ENCODE measurements around the gene PWWP2B.
A peak's percentile ranks its signal among the peaks of the same experiment; 100 is the strongest.
"Not testable (repeated sequence)": the region's sequence is repeated elsewhere in the genome, so short reads cannot be mapped to it uniquely, and the experiment has no call there.

The PWWP2B gene

DNA sequence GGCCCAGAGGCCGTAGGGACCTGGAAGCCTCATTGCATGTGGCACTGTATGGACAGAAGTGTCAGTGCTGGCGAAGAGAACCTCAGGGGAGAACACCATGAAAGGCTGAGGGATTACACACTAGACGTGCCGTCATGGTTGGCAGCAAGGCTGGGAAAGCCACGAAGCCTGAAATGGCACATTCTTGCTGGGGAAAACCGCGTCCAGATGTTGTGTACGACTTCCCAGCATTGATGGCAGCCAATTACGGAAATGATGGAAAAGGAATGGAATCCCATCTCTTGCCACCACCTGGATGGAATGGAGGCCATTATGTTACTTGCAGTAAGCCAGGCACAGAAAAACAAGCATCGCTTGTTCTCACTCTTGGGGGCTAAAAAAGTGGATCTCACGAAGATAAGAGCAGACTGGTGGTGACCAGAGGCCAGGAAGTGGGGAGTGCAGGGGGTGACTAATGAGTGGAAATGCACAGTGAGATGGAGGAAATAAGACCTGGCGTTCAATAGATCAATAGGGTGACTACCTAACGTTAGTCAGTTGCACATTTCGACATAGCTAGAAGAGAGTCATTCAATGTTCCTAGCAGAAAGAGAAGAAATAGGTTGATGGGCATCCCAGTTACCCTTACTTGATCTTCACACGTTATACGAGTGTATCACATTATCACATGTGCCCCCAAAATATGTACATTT, 14.6 kb upstream of the PWWP2B start:
- no peak for DNase-seq

DNA sequence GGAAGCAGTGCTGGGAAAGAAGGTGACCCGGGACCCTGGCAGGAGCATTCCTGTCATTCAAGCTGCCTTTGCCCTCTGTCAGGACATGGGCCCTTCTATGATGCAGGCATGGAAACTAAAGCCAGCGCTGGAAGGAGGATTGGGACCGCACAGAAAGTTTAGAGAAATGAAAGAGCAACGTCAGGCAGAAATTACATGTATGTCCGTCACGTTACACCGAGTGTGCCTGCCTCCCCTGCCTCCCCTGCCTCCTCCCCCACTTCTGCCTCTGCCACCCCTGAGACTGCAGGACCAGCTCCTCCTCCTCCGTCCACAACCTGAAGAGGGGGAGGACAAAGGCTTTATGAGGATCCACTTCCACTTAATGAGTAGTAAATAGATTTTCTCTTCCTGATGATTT, 13.9 kb upstream of the PWWP2B start:
- no peak for DNase-seq

DNA sequence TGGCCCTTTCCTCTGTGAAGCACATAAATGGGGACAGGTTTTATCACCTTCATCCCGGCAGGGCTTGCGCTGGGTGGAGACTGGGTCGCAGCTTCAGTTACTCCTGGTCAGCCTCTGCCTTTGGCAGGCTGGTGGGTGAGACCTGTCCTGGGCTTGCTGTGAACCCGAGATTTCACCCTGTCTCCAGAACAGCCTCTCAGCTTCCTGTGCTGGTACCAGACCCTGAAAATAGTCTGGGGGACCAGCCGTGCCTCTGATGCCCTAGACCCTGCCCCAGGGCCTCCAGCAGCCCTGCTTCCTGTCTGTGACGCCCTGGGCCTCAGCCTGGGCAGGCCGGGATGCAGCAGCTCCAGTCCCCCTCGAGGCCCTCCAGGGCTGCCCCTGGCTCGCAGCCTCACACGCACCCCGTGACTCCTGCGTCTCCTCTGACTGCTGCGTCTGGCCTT, 13.2 kb upstream of the PWWP2B start:
- DNase-seq, result no peak

DNA sequence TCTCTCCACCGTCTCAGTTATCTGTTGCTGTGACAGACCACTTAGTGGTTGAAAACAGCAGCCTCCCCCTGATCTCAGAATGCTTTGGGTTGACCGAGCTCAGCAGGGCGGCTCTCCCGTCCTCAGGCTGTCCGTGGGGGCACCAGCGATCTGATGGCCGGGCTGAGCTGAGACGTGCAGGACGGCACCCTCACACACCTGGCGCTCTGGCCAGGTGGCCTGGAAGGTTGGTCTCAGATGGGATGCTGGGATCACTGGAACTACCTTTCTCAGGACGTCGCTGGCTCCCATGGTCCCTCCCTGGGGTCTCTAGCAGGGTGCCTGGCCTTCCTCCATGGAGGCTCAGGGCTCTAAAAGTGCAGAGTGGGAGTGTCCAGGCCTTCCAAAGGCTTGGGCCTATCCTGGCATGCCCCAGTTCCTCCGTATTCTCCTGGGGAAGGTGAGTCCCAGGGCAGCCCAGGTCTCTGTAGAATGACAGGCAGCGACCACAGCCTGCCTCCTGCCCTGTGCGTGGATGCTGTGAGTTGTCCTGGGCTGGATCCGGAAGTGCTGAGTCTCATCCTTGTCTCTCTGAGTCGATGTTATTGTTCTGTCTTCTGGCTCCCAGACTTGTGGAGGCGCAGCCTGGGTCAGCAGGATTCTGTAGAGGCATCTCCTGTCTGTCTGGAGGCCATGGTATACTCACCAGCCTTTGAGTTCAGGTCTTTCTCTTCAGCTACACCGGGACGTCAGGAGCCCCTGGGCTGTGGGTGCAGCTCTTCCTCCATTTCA, 12.2 kb upstream of the PWWP2B start:
- DNase-seq, result no peak

DNA sequence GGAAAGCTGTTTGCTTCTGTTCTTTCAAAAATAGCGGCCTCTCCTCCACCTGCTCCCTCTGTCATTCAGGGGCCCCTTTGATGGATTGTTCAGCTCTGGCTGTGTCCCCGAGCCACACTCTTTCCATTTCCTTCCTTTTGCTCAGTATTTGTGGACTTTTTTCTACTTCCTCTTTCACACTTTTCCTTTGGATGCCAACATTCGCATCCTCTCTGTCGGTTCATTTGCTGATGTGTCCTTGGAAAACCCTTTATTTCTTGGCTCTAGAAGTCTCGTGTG, 11.7 kb upstream of the PWWP2B start:
- DNase-seq, result no peak

DNA sequence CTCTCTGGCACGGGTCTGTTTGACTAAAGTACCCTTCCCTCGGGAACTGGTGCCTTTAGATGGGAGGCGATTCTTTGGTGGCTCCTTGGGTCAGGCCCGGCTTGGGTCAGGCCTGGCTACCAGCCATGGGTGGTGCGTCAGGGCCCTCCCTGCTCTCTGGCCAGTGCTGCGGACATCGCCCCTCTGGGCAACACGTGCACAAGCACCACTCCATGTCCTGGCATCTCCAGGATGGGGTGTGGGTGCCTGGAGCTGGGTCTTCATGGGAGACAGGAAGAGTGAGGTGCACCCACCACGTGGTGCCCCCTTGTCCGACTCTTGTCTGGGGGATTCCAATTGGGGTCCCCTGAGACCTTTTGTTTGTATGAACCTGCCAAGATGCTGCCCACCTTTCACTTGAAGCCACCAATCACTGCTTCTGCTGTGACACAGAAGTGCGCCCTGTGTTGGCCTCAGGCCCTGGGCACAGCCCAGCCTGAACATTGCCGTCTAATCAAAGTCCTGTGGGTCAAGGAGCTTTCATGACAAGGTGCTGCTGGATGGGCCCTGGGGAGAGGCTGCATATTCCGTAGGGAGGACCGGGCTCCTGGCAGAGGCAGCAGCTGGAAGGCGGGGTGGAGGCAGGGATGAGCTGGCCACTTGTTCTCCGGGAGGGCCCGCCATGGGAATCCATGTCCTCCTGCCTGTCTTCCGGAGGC, 11.1 kb upstream of the PWWP2B start:
- no peak for DNase-seq

DNA sequence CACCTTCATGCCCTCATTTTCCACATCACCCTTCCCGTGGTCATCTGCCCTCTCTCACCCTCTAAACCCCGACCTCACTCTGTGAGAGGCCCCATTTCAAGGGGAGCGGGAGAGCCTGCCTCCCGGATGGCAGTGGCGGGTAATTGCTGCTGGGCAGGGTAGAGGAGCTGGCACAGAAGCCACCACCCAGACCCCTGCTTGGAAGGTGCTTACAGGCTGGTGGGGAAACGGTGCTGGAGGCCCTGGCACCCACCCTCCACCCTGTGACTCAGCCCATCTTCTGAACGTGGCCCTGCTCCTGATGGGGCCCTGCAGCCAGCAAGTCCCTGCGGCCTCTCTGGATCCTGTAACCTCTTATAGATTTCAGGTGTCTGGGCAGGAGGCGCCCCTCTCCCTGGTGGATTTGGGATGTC, 10.6 kb upstream of the PWWP2B start:
- no peak for DNase-seq

DNA sequence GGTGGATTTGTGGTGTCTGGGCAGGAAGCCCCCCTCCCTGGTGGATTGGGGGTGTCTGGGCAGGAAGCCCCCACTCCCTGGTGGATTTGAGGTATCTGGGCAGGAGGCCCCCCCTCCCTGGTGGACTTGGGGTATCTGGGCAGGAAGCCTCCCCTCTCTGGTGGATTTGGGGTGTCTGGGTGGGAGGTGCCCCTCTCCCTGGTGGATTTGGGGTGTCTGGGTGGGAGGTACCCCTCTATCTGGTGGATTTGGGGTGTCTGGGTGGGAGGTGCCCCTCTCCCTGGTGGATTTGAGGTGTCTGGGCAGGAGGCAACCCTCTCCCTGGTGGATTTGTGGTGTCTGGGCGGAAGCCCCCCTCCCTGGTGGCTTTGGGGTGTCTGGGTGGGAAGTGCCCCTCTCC, 10.1 kb upstream of the PWWP2B start:
- DNase-seq, result not testable (repeated sequence)

DNA sequence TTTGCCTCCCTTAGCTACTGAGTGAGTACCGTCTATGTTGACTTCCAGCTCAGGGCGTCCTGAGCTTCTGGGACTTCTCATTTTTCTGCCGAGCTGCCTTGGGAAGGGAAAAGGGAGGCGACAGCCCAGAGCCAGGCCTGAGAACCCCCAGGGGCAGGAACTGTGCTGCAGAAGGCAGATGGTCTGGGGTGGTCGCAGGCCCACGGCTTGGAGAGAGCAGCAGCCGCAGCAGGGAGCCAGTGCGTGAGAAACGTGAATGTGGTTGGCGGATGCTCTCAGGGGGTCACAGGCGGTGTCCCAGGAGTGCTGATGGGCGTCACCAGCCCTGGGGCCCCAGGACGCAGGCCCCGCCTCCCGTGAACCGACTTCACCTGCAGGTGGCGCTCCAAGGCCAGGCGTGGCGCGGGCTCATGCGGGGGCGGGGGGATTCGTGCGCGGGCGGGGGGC, 9.2 kb upstream of the PWWP2B start:
- DNase-seq, result peak; percentile 88

DNA sequence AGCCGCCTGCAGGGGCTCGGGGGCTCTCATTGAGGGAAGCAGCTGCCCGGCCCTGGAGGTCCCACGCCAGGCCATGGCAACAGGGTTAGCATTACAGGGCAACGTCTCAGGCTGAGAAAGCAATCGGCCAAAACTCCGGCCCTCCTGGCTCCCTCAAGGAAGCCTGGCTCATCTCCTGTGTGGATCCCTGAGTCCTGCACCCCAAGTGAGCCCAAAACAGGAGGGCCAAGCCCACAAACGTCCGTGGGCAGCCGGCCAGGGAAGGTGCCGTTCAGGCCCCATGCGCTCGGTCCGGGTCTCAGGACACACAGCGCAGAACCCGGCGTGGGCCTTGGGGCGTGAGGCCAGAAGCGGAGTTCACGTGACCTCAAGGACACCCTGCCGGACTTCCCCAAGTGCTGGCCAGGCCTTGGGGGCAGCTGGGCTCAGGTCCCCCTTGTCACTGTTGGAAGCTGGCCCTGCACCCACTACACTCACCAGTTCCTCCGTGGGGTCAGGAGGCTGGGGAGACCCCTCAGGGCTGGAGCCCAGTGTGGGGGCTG, 8.0 kb upstream of the PWWP2B start:
- no peak for DNase-seq

DNA sequence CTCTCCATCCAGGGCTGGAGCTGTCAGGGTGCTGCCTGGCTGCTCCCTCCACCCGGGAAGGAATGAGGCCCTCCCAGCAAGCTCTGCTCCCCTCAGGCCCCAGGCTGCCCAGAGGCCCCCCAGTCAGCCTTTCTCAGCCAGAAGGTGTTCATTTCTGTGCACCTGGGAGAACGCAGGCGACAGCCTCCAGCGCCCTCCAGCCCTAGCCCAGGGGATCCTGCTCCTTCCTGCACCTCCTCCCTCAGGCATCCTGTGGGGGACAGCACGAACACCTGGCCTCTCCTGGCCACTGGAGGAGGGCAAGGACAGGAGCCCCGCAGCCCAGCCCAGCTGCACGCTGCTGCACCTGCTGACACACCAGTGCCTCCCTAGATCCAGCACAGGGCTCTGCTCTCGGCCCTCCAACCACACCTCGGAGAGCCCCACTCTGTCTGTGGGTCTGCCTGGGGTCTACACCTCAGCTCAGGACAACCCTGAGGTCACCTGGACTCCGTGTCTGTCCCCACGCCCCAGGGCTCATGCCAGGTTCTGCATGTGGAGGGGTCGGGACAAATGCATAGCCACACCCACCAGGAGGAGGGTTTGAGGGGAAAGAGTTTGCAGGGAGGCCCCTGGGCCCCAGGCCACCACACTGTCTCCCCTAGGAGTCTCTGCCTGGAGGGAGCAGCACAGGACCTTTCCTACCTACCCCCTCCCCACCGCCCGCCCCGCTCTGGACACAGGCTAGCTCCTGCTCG, 7.4 kb upstream of the PWWP2B start:
- no peak for DNase-seq

DNA sequence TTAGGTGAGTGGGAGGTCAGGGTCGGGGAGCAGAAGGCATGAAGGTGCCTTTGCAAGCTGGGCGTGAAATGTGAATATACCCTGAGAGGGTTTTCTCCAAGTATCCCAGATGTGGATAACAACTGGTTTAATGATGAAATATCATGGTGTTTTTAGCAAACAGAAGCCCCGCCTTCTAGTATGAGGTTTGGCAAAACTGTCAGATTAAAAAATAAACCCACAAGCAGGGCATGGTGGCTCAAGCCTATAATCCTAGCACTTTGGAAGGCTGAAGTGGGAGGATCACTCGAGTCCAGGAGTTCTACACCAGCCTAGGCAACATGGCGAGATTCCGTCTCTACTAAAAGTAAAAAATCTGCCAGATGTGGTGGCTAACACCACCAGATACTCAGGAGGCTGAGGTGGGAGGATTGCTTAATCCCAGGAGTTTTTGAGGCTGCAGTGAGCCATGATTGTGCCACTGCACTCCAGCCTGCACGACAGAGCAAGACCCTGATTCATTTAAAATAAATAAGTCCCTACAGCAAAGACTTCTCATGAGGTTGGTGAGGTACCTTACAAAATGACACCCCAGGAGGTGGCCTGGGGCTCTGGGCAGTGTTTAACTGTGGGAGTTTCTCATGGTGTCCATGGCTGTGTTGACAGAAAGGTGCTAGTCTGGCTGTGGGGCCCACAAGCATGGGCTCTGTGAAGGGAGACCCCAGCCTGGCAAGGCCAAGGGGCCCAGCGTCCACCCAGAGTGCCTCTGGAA, 6.7 kb upstream of the PWWP2B start:
- DNase-seq, result no peak

DNA sequence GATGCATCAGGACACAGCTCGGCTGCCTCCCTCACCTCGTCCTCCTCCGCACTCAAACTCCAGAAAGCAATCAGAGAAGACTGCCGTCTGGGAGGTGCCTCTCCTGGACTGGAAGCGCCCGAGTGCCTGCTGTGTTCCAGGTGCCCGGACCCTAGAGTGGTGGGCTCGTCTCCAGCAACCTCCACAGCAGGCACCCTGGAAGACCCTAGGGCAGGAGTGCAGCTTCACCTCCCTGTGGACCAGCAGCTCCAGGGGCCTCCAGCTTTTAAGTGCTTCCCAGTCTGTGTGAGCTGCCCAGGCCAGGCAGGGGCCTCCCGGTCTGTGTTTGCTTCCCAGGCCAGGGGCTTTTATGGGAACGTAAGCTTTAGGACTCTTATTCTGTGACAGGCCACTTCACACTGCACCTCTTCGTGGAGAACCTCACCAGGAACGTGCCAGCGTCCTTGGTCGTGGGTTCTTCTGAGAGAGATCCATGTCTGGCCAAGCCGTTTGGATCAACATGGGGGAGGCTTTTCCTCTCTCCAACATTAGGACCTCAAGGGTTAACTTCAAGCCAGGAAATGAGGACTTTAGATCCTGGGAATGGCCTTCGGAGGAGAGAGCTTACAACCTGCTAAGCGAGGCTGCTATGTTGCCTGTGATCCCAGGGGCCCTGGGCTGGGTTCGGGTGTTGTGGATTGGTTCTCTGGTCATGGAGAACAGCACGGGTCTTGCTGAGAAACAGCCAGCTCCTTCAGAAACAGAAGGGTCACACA, 5.9 kb upstream of the PWWP2B start:
- DNase-seq, result no peak

DNA sequence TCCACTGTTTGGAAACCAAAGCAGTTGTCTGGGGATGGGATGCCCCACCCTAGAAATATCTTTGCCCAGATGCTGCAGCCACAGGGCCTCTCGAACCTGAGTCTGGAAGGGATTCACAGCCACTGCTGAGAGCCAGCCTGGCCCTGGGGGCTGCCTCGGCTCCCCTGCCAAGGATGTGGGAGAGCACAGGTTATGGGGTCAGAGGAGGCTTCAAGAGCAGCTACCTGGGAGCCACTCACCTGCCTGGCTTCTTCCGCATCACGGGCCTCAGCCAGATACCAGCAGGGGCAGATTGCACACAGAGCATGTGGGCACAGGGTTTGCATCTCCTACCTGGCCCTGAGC, 5.4 kb upstream of the PWWP2B start:
- DNase-seq, result no peak

DNA sequence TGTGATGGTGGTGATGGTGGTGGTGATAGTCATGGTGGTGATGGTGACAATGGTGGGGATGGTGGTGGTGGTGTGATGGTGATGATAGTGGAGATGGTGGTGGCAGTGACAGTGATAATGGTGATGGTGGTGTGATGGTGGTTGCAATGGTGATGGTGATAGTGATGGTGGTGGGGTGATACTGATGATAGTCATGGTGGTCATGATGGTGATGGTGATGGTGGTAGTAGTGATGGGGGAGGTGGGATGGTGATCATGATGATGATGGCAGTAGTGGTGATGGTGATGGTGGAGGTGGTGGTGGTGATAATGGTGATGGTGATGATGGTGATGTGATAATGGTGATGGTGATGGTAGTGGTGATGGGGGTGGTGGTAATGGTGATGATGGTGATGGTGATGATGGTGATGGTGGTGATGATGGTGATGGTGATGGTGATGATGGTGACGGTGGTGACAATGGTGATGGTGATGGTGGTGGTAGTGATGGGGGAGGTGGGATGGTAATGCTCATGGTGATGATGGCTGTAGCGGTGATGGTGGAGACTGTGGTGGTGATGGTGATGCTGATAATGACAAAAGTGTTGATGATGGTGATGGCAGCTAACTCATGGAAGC, 4.7 kb upstream of the PWWP2B start:
- no peak for DNase-seq

DNA sequence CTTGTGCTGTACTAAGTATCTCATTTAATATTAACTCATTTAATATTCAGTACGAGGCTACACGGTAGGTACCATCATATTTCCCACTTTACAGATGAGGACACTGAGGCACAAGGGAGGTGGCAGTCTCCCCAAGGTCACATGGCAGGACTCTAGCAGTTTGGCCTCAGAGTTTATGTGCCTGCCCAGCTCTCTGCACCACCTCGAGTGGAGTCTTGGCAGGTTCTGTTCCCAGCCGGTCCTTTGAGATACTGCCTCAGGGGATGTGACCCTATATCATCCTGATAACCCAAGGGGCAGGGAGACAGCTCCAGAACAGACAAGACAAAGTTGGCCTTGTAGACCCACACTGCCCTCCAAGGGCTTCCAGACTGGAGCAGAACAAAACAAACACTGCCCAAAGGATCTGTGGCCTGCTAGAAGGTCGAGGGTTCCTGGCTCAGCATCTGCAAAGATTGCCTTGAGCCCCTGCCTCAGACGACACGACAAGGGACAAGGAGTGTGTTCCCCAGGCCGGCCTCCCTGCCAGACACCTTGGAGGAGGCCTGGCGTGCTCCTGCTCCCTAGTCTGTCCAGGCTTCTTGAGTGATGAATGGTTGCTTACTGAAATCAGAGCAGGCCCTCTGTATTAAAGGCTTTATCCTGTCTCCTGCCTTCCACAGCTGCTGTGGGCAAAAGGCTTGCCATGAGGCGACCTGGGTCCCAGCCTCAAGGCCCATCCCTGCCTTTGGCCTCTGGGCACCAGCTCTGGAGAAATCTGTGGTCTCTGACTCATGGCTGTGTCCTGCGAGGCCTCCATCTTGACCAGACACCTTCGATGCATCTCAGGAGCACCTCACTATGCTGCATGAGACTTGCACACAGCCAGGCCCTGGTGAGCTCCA, 3.9 kb upstream of the PWWP2B start:
- no peak for DNase-seq

DNA sequence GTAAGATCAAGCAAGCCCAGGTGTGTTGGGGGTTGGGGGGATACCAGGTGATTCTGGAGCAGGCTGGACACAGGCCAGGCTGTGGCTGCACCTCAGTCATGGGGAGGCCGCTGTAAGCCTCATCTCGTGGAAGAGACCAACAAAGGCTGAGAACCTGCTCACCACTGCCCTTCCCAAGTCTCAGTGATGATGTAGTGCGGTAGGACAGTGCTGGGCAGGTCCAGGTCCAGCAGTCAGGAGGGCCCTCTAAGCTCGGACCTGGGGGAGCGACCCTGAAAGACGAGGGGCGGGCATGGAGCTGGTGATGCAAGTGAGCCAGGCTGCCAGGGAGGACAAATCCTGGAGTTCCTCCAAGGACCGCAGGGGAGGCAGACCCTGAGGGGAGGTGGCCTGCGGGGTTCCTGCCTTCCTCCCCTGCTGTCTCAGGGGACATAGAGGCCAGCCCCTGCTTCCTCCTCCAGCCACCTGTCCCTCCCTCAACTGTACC, 3.3 kb upstream of the PWWP2B start:
- no peak for DNase-seq

DNA sequence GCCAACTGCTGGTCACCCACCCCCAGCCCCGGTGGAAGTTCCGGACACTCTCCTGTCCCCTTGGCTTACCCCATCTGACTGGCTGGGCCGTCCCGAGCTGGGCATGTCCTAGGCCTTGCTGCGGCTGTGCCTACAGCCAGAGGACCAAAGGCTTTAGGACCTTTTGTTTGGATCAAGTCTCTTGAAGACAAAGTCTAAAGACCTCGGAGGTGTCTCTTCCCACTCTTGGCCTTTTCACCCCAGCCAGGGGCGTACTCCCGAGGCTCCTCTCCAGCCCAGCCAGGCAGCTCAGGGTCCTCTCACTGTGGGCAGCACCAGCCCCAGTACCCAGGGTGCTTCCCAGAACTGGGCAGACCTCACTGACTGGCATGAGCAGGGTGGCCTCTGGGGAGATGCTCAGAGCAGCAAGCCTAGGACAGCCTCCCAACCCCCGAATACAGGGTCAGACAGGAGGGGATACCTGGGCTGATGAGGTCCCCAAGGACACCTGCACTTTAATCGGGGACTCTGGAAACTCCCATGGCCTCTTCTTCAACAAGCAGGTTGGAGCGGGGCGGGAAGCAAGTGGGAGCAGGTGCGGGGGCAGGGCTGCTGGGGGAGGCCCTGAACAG, 2.7 kb upstream of the PWWP2B start:
- DNase-seq, result no peak

DNA sequence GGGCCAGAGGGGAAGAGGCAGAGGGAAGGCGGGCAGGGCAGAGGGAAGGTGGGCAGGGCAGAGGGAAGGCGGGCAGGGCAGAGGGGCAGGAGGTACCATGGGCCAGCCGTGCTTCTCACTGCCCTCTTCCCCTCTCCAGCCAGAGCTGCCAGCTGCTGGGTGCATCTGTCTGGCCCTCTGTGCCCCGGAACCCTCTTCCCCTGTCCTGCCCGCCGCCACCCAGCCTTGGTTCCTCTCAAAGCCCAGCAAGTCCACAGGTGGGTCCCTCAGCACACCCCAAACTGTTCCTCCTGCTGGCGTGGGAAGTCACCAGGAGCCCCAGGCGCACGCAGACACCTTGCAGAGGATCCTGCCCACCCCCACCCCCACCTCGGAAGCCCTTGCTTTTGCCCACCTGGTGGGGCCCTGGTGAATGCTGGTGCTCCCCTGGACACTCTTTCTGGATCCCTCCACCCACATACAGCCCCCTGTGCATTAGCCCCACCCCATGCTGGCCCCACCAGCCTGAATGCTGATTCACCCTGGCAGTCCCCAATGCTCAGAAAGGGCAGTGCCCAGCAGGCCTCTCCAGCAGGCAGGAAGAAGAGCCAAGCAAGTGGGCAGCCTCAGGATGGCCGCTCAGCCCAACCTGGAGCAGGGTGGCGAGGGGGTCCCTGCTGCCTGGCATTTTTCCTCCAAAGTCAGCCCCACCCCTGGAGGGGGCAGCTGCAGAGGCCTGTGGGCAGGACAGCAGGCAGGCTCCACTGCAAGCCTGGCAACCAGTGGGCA, 1.9 kb upstream of the PWWP2B start:
- no peak for DNase-seq
